OCI-LY3 (cell line): ENCODE results near the gene EHMT1.

Source experiments
- H2AFZ ChIP-seq: fragments of 200-600, 300-600 bp; shearing (Covaris generic); 2 replicates; pipeline ENCODE4 v1.6.0; 2014; ENCODE audit warnings: antibody characterized with exemption, low read depth, low read length
- H3K27ac ChIP-seq: fragments of 200-600, 300-600 bp; sonication (generic); 2 replicates; pipeline ENCODE4 v1.5.1; 2014; ENCODE audit warnings: mild to moderate bottlenecking, low read length, moderate library complexity, mixed read lengths
- H3K27me3 ChIP-seq: fragments of 200-600, 300-600 bp; sonication (generic); 2 replicates; pipeline ENCODE4 v1.6.1; 2014; ENCODE audit warnings: low read depth, low read length, mixed read lengths
- H3K36me3 ChIP-seq: fragments of 200-600, 300-600 bp; sonication (generic); replicated peaks from 2 replicates; pipeline ENCODE3; 2014; ENCODE audit warnings: low read depth, low read length, mixed read lengths
- H3K4me1 ChIP-seq: fragments of 300-600, 200-600 bp; sonication (generic); 2 replicates; pipeline ENCODE4 v1.6.1; 2014; ENCODE audit warnings: low read length, mixed read lengths
- H3K4me2 ChIP-seq: fragments of 200-600, 300-600 bp; sonication (generic); 2 replicates; pipeline ENCODE4 v1.6.1; 2014; ENCODE audit warnings: low read length, mixed read lengths
- H3K4me3 ChIP-seq: fragments of 300-600, 200-600 bp; sonication (generic); 2 replicates; pipeline ENCODE4 v1.5.1; 2014; ENCODE audit warnings: antibody characterized with exemption, mild to moderate bottlenecking, low read length, moderate library complexity
- H3K79me2 ChIP-seq: fragments of 300-600, 200-600 bp; shearing (Covaris generic); 2 replicates; pipeline ENCODE4 v1.6.1; 2014; ENCODE audit warnings: mild to moderate bottlenecking, low read length, mixed read lengths
- H3K9ac ChIP-seq: fragments of 300-600, 200-600 bp; shearing (Covaris generic); 2 replicates; pipeline ENCODE4 v1.6.0; 2014; ENCODE audit warnings: mild to moderate bottlenecking, low read length, moderate library complexity
- H3K9me3 ChIP-seq: fragments of 200-600, 300-600 bp; shearing (Covaris generic); 2 replicates; pipeline ENCODE4 v1.6.1; 2014; ENCODE audit warnings: low read length, mixed read lengths; ENCODE audit not compliant: insufficient read depth
- H4K20me1 ChIP-seq: fragments of 200-600, 300-600 bp; sonication (generic); 2 replicates; pipeline ENCODE4 v1.6.1; 2016; ENCODE audit warnings: low read length, mixed read lengths; ENCODE audit not compliant: insufficient read depth
- EZH2phosphoT487 ChIP-seq: fragments of 200-600 bp; shearing (Covaris generic); IDR thresholded peaks from 2 replicates; pipeline ENCODE4 v1.6.1; 2018; ENCODE audit warnings: antibody characterized with exemption, mixed run types, low read depth
- TF ChIP-seq, protein P1 (sequence below): fragments of 200-600, 300-600 bp; sonication (generic); IDR thresholded peaks from 2 replicates; pipeline ENCODE4 v1.5.1; 2014; ENCODE audit warnings: antibody characterized with exemption, low read length, low read depth

EHMT1 gene

DNA sequence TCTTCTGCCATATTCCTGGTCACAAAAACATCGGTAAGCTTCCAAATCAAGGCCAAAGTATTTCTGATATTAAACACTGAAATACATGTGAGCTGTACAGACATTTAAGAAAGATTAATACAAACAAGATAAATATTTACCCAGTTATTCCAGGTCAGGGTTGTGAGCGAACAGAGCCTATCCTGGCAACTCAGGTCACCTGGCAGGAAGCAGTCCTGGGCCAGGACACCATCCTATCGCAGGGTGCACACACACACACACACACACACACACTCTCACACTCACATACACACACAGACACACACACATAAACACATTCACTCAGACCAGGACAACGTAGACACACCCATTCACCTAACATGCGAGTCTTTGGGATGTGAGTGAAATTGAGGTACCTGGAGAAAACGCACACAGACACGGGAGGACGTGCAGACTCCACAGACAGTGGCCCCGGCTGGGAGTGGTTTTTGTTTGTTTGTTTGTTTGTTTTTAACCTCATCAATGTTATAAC is 176.4 kb downstream of the EHMT1 start:
- Histone ChIP-seq H3K36me3 (peaks cover 82% of the 10 kb centered on the region), H3K4me2 (no peak overlapping the region), H3K79me2 (no peaks in the 10 kb centered on the region), H3K27me3 (no peaks in the 10 kb centered on the region), H3K4me1 (no peaks in the 10 kb centered on the region), H3K4me3 (no peak overlapping the region), H4K20me1 (no peaks in the 10 kb centered on the region), H2AFZ (no peak overlapping the region), H3K9me3 (no peaks in the 10 kb centered on the region), H3K9ac (no peak overlapping the region), H3K27ac (no peak overlapping the region)
- TF ChIP-seq EZH2phosphoT487, result no peak
- TF ChIP-seq, protein P1, sequence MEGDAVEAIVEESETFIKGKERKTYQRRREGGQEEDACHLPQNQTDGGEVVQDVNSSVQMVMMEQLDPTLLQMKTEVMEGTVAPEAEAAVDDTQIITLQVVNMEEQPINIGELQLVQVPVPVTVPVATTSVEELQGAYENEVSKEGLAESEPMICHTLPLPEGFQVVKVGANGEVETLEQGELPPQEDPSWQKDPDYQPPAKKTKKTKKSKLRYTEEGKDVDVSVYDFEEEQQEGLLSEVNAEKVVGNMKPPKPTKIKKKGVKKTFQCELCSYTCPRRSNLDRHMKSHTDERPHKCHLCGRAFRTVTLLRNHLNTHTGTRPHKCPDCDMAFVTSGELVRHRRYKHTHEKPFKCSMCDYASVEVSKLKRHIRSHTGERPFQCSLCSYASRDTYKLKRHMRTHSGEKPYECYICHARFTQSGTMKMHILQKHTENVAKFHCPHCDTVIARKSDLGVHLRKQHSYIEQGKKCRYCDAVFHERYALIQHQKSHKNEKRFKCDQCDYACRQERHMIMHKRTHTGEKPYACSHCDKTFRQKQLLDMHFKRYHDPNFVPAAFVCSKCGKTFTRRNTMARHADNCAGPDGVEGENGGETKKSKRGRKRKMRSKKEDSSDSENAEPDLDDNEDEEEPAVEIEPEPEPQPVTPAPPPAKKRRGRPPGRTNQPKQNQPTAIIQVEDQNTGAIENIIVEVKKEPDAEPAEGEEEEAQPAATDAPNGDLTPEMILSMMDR, result no peak

GRCh38 chr9:137797206-137798120 is 178.7 kb downstream of the EHMT1 start:
- no peak overlapping the region for H3K4me3 ChIP-seq
- no peaks in the 10 kb centered on the region for H4K20me1 ChIP-seq
- no peaks in the 10 kb centered on the region for H3K4me1 ChIP-seq
- no peak overlapping the region for H3K27ac ChIP-seq
- TF ChIP-seq, protein P1, result no peak
- TF ChIP-seq EZH2phosphoT487, result no peak
- H3K9me3 ChIP-seq, result no peaks in the 10 kb centered on the region
- no peak overlapping the region for H3K9ac ChIP-seq
- H3K27me3 ChIP-seq, result no peaks in the 10 kb centered on the region
- peaks cover 81% of the 10 kb centered on the region for H3K36me3 ChIP-seq
- H2AFZ ChIP-seq, result no peak overlapping the region
- H3K79me2 ChIP-seq, result no peaks in the 10 kb centered on the region
- H3K4me2 ChIP-seq, result no peak overlapping the region

DNA sequence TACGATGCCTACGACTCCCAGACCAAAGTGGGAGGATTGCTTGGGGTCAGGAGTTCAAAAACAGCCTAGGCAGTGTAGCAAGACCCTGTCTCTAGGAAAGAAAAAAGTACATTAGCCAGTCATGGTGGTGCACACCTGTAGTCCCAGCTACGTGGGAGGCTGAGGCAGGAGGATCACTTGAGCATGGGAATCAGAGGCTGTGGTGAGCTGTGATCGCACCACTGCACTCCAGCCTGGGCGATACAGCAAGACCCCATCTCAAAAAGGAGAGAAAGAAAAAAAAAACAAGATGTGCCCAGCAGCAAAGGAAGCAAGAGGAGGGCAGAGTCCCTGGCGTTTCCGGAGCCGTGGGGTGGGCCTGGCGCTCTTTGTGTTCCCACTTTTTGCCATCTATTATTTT is 179.3 kb downstream of the EHMT1 start:
- Histone ChIP-seq H3K9ac (no peak overlapping the region), H3K4me1 (no peaks in the 10 kb centered on the region), H3K27me3 (no peaks in the 10 kb centered on the region), H3K9me3 (no peaks in the 10 kb centered on the region), H2AFZ (no peak overlapping the region), H3K79me2 (no peaks in the 10 kb centered on the region), H4K20me1 (no peaks in the 10 kb centered on the region), H3K27ac (no peak overlapping the region), H3K4me3 (no peak overlapping the region), H3K36me3 (peaks cover 81% of the 10 kb centered on the region), H3K4me2 (no peak overlapping the region)
- no peak for TF ChIP-seq EZH2phosphoT487
- TF ChIP-seq, protein P1, result no peak

GRCh38 chr9:137798901-137799629 is 180.3 kb downstream of the EHMT1 start:
- H4K20me1 ChIP-seq, result no peaks in the 10 kb centered on the region
- no peaks in the 10 kb centered on the region for H3K79me2 ChIP-seq
- H2AFZ ChIP-seq, result no peak overlapping the region
- TF ChIP-seq, protein P1, result no peak
- TF ChIP-seq EZH2phosphoT487, result no peak
- H3K27me3 ChIP-seq, result no peaks in the 10 kb centered on the region
- H3K9me3 ChIP-seq, result no peaks in the 10 kb centered on the region
- no peak overlapping the region for H3K4me2 ChIP-seq
- no peaks in the 10 kb centered on the region for H3K4me1 ChIP-seq
- H3K36me3 ChIP-seq, result peaks cover 81% of the 10 kb centered on the region
- H3K4me3 ChIP-seq, result no peak overlapping the region
- no peak overlapping the region for H3K27ac ChIP-seq
- H3K9ac ChIP-seq, result no peak overlapping the region
